ENCODE measurements around the gene CREBRF. TPM values are rescaled to one million over a fixed set of nuclear protein-coding genes. Genes with fewer than 3 reads are reported as not detected.
"Not testable (repeated sequence)": the region's sequence is repeated elsewhere in the genome, so short reads cannot be mapped to it uniquely, and the experiment has no call there.

CREBRF gene
- total and polyA plus RNA-seq, 4 donors = 8.1 to 48.5 (median 15.7) TPM

GRCh38 chr5:173069671-173070070, 13.5 kb downstream of the CREBRF start:
- no peak overlapping the region for H3K27ac ChIP-seq (ENCODE audit: low read depth in 1 of 2, low read length in 1 of 2)
- 39 to 58% methylated on average over 7 of the region's 7 CpGs for WGBS, 2 donors
- H3K27me3 ChIP-seq (ENCODE audit: control insufficient read depth in 3 of 3, insufficient read depth in 3 of 3, low read length in 2 of 3) = no peaks in the 10 kb centered on the region
- TF ChIP-seq CTCF (IDR thresholded peaks at IDR 0.05; ENCODE audit: control extremely low read depth, extremely low read depth) = no peak
- H3K4me1 ChIP-seq (ENCODE audit: control insufficient read depth in 5 of 5, insufficient read depth in 5 of 5, low read length in 5 of 5) = peaks cover 0 to 8% (median 0%) of the 10 kb centered on the region in 5 donors
- no peak overlapping the region for H3K4me3 ChIP-seq
- no peak for ATAC-seq (ENCODE audit: insufficient read depth, low FRiP score)
- DNase-seq = no peak
- peaks cover 0 to 2% (median under 1%) of the 10 kb centered on the region in 4 donors for H3K36me3 ChIP-seq (ENCODE audit: control insufficient read depth in 4 of 4, insufficient read depth in 4 of 4, low read length in 4 of 4)
- H3K9ac ChIP-seq (ENCODE audit: insufficient read depth in 1 of 2, low read length in 2 of 2) = no peak overlapping the region
- H3K9me3 ChIP-seq (ENCODE audit: control insufficient read depth in 4 of 4, insufficient read depth in 3 of 4, low read length in 3 of 4) = no peaks in the 10 kb centered on the region

- Histone ChIP-seq H3K4me3 (no peak overlapping the region), H3K9me3 (ENCODE audit: control insufficient read depth in 4 of 4, insufficient read depth in 3 of 4, low read length in 3 of 4) (peaks cover 0 to 1% (median 0%) of the 10 kb centered on the region in 4 donors), H3K27ac (ENCODE audit: low read depth in 1 of 2, low read length in 1 of 2) (peak overlapping the region in 1 of 2 donors; percentile 17), H3K4me1 (ENCODE audit: control insufficient read depth in 5 of 5, insufficient read depth in 5 of 5, low read length in 5 of 5) (peaks cover 0 to 16% (median 0%) of the 10 kb centered on the region in 5 donors), H3K27me3 (ENCODE audit: control insufficient read depth in 3 of 3, insufficient read depth in 3 of 3, low read length in 2 of 3) (no peaks in the 10 kb centered on the region), H3K36me3 (ENCODE audit: control insufficient read depth in 4 of 4, insufficient read depth in 4 of 4, low read length in 4 of 4) (peaks cover 0 to 4% (median under 1%) of the 10 kb centered on the region in 4 donors), H3K9ac (ENCODE audit: insufficient read depth in 1 of 2, low read length in 2 of 2) (no peak overlapping the region)
- TF ChIP-seq CTCF (IDR thresholded peaks at IDR 0.05; ENCODE audit: control extremely low read depth, extremely low read depth) = no peak
- DNase-seq (no peak), ATAC-seq (ENCODE audit: insufficient read depth, low FRiP score) (no peak)
- WGBS, 2 donors = 72 to 73% methylated on average over 5 of the region's 5 CpGs
Observed at GRCh38 chr5:173075137-173075843, 19.1 kb downstream of the CREBRF start.

GRCh38 chr5:173075970-173076369, 19.8 kb downstream of the CREBRF start:
- no peak overlapping the region for H3K4me3 ChIP-seq

GRCh38 chr5:173076471-173076870, 20.3 kb downstream of the CREBRF start:
- DNase-seq; H3K4me3 ChIP-seq; H3K27me3 ChIP-seq (ENCODE audit: control insufficient read depth in 3 of 3, insufficient read depth in 3 of 3, low read length in 2 of 3); ATAC-seq (ENCODE audit: insufficient read depth, low FRiP score); H3K9me3 ChIP-seq (ENCODE audit: control insufficient read depth in 4 of 4, insufficient read depth in 3 of 4, low read length in 3 of 4); H3K36me3 ChIP-seq (ENCODE audit: control insufficient read depth in 4 of 4, insufficient read depth in 4 of 4, low read length in 4 of 4); H3K27ac ChIP-seq (ENCODE audit: low read depth in 1 of 2, low read length in 1 of 2); H3K9ac ChIP-seq (ENCODE audit: insufficient read depth in 1 of 2, low read length in 2 of 2): not testable (repeated sequence)
- peaks cover 0 to 16% (median 0%) of the 10 kb centered on the region in 5 donors for H3K4me1 ChIP-seq (ENCODE audit: control insufficient read depth in 5 of 5, insufficient read depth in 5 of 5, low read length in 5 of 5)
- WGBS, 2 donors = 91 to 94% methylated on average over 4 of the region's 4 CpGs

More at GRCh38 chr5:173075970-173076369, 19.8 kb downstream of the CREBRF start:
- Histone ChIP-seq H3K9me3 (ENCODE audit: control insufficient read depth in 4 of 4, insufficient read depth in 3 of 4, low read length in 3 of 4) (peaks cover 0 to 1% (median 0%) of the 10 kb centered on the region in 4 donors), H3K4me1 (ENCODE audit: control insufficient read depth in 5 of 5, insufficient read depth in 5 of 5, low read length in 5 of 5) (peaks cover 0 to 16% (median 0%) of the 10 kb centered on the region in 5 donors), H3K27ac (ENCODE audit: low read depth in 1 of 2, low read length in 1 of 2) (no peak overlapping the region), H3K9ac (ENCODE audit: insufficient read depth in 1 of 2, low read length in 2 of 2) (no peak overlapping the region), H3K36me3 (ENCODE audit: control insufficient read depth in 4 of 4, insufficient read depth in 4 of 4, low read length in 4 of 4) (peaks cover 0 to 5% (median under 1%) of the 10 kb centered on the region in 4 donors), H3K27me3 (ENCODE audit: control insufficient read depth in 3 of 3, insufficient read depth in 3 of 3, low read length in 2 of 3) (no peaks in the 10 kb centered on the region)
- no peak for DNase-seq
- ATAC-seq (ENCODE audit: insufficient read depth, low FRiP score) = no peak
- 91 to 94% methylated on average over 5 of the region's 5 CpGs for WGBS, 2 donors
- TF ChIP-seq CTCF (IDR thresholded peaks at IDR 0.05; ENCODE audit: control extremely low read depth, extremely low read depth) = no peak

Measured in lung (tissue), 12 donors.